Measurements from ENCODE around the gene GRAMD4.

DNA sequence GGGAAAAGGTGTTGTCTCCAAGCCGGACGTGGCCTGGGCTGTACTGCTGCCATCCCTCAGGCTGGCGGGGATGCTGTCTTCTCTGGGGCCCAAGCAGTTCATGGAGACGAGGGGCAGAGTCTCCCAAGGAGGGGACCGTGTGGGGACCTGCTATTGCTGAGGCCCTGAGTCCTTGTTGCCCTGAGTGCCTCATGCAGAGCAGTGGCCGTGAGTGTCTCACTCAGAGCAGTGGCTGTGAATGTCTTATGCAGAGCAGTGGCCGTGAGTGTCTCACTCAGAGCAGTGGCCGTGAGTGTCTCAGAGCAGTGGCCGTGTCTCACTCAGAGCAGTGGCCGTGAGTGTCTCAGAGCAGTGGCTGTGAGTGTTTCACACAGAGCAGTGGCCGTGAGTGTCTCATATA is 54.7 kb downstream of the GRAMD4 start:
- TF ChIP-seq, protein P1, sequence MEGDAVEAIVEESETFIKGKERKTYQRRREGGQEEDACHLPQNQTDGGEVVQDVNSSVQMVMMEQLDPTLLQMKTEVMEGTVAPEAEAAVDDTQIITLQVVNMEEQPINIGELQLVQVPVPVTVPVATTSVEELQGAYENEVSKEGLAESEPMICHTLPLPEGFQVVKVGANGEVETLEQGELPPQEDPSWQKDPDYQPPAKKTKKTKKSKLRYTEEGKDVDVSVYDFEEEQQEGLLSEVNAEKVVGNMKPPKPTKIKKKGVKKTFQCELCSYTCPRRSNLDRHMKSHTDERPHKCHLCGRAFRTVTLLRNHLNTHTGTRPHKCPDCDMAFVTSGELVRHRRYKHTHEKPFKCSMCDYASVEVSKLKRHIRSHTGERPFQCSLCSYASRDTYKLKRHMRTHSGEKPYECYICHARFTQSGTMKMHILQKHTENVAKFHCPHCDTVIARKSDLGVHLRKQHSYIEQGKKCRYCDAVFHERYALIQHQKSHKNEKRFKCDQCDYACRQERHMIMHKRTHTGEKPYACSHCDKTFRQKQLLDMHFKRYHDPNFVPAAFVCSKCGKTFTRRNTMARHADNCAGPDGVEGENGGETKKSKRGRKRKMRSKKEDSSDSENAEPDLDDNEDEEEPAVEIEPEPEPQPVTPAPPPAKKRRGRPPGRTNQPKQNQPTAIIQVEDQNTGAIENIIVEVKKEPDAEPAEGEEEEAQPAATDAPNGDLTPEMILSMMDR (conservative IDR thresholded peaks at IDR 0.05; ENCODE audit: low read length) = no peak
- no peak for TF ChIP-seq EZH2phosphoT487 (IDR thresholded peaks at IDR 0.05; ENCODE audit: borderline replicate concordance, low read depth, low read length)
